GM23338 (cell line): ENCODE measurements around the gene HGD. TPM values are rescaled to one million over a fixed set of nuclear protein-coding genes. Genes with fewer than 3 reads are reported as not detected.

ENCODE experiments used
- ATAC-seq: fragments of 200-7000 bp; cut with Tn5 transposase; 3 replicates; pipeline ENCODE4 v1.9.1; 2020
- DNase-seq: peaks from one replicate; pipeline ENCODE4 v3.0.0-alpha.2; 2015; ENCODE audit warnings: low spot score
- H2AFZ ChIP-seq: fragments of 200-600 bp; sonication (generic); 2 replicates; pipeline ENCODE4 v1.8.0; 2016; ENCODE audit warnings: antibody characterized with exemption, mild to moderate bottlenecking, moderate library complexity
- H3F3A ChIP-seq: fragments of 200-600 bp; sonication (generic); replicated peaks from 2 replicates; pipeline ENCODE4 v1.8.0; 2017; ENCODE audit warnings: antibody characterized with exemption, mixed run types, low read depth
- H3K27ac ChIP-seq: fragments of 200-600 bp; sonication (generic); 2 replicates; pipeline ENCODE4 v1.6.1; 2016; ENCODE audit warnings: low read depth
- H3K27me3 ChIP-seq: fragments of 200-600 bp; sonication (generic); 2 replicates; pipeline ENCODE4 v1.8.0; 2016; ENCODE audit warnings: mild to moderate bottlenecking, mixed run types, moderate library complexity; ENCODE audit not compliant: insufficient read depth
- H3K36me3 ChIP-seq: fragments of 200-600 bp; sonication (generic); 2 replicates; pipeline ENCODE4 v1.8.0; 2016; ENCODE audit warnings: mild to moderate bottlenecking; ENCODE audit not compliant: insufficient read depth
- H3K4me1 ChIP-seq: fragments of 200-600 bp; sonication (generic); 2 replicates; pipeline ENCODE4 v1.8.0; 2016; ENCODE audit warnings: mild to moderate bottlenecking, moderate library complexity; ENCODE audit not compliant: insufficient read depth
- H3K4me2 ChIP-seq: fragments of 200-600 bp; sonication (generic); 2 replicates; pipeline ENCODE4 v1.7.1; 2017; ENCODE audit warnings: mixed run types
- H3K4me3 ChIP-seq: fragments of 200-600 bp; sonication (generic); 2 replicates; pipeline ENCODE4 v1.6.1; 2016; ENCODE audit warnings: mixed run types
- H3K79me2 ChIP-seq: fragments of 200-600 bp; sonication (generic); replicated peaks from 2 replicates; pipeline ENCODE4 v1.8.0; 2017; ENCODE audit warnings: mild to moderate bottlenecking; ENCODE audit not compliant: insufficient read depth
- H3K9me2 ChIP-seq: fragments of 200-600 bp; sonication (generic); 2 replicates; pipeline ENCODE4 v1.8.0; 2017; ENCODE audit not compliant: insufficient read depth
- H4K20me1 ChIP-seq: fragments of 200-600 bp; sonication (generic); replicated peaks from 2 replicates; pipeline ENCODE4 v1.8.0; 2017; ENCODE audit warnings: mild to moderate bottlenecking; ENCODE audit not compliant: insufficient read depth
- H3K27ac Mint-ChIP-seq: 2 replicates; pipeline ENCODE4 v1.8.0; 2020; ENCODE audit warnings: inconsistent platforms, mild to moderate bottlenecking, moderate library complexity, mixed read lengths
- H3K27me3 Mint-ChIP-seq: 3 replicates; pipeline ENCODE4 v1.8.0; 2022; ENCODE audit warnings: low read depth, mild to moderate bottlenecking, moderate library complexity, mixed read lengths, inconsistent platforms; ENCODE audit not compliant: insufficient read depth, poor library complexity
- H3K36me3 Mint-ChIP-seq: 3 replicates; pipeline ENCODE4 v1.8.0; 2021; ENCODE audit warnings: low read depth, mild to moderate bottlenecking, inconsistent platforms, moderate library complexity, mixed read lengths
- H3K4me1 Mint-ChIP-seq: 3 replicates; pipeline ENCODE4 v1.8.0; 2020; ENCODE audit warnings: mild to moderate bottlenecking, inconsistent platforms, mixed read lengths
- H3K4me3 Mint-ChIP-seq: 3 replicates; pipeline ENCODE4 v1.8.0; 2021; ENCODE audit warnings: moderate library complexity, mild to moderate bottlenecking, inconsistent platforms, mixed read lengths
- H3K9me3 Mint-ChIP-seq: 3 replicates; pipeline ENCODE4 v1.8.0; 2020; ENCODE audit warnings: moderate library complexity, mild to moderate bottlenecking, inconsistent platforms, mixed read lengths
- CREB1 ChIP-seq: fragments of 250-450 bp; sonication (Bioruptor Pico); IDR thresholded peaks from 2 replicates; pipeline ENCODE4 v1.5.0; 2020; ENCODE audit warnings: low read depth, mild to moderate bottlenecking, moderate library complexity
- EZH2 ChIP-seq: fragments of 200-600 bp; sonication (generic); IDR thresholded peaks from one replicate; pipeline ENCODE4 v1.8.0; 2017; ENCODE audit warnings: antibody characterized with exemption, mild to moderate bottlenecking, low read depth; ENCODE audit not compliant: unreplicated experiment
- EZH2phosphoT487 ChIP-seq: fragments of 200-600 bp; sonication (generic); IDR thresholded peaks from one replicate; pipeline ENCODE4 v1.8.1; 2018; ENCODE audit warnings: antibody characterized with exemption; ENCODE audit not compliant: unreplicated experiment
- NANOG ChIP-seq: IDR thresholded peaks from 2 replicates; pipeline ENCODE4 v1.6.1; 2016; ENCODE audit warnings: antibody characterized with exemption, borderline replicate concordance
- POLR2AphosphoS5 ChIP-seq: IDR thresholded peaks from 2 replicates; pipeline ENCODE4 v1.6.1; 2016; ENCODE audit warnings: antibody characterized with exemption, low read depth
- REST ChIP-seq: IDR thresholded peaks from one replicate; pipeline ENCODE4 v1.6.1; 2018; ENCODE audit warnings: antibody characterized with exemption; ENCODE audit not compliant: unreplicated experiment
- STAT1 ChIP-seq: IDR thresholded peaks from one replicate; pipeline ENCODE4 v1.6.1; 2016; ENCODE audit warnings: antibody characterized with exemption; ENCODE audit not compliant: unreplicated experiment
- ZNF114 ChIP-seq: fragments of 250-450 bp; sonication (Bioruptor Pico); IDR thresholded peaks from 2 replicates; pipeline ENCODE4 v1.5.0; 2020; ENCODE audit warnings: mild to moderate bottlenecking, moderate library complexity
- ZNF331 ChIP-seq: fragments of 250-450 bp; sonication (Bioruptor Pico); IDR thresholded peaks from 2 replicates; pipeline ENCODE4 v1.5.0; 2020; ENCODE audit warnings: low read depth, mild to moderate bottlenecking, moderate library complexity
- polyA plus RNA-seq: library from polyadenylated mRNA; unstranded; fragments of >200 nt; fragmentation: Nextera tagmentation; extraction: Ambion mirVana; gene quantifications from 2 replicates; pipeline ENCODE4 v1.2.1, GENCODE V29; 2016
- total RNA-seq: library from RNA; depleted of rRNA; stranded (reverse); fragments of >200 nt; shearing (Covaris generic); gene quantifications from 2 replicates; pipeline ENCODE4 v1.2.3, GENCODE V29; 2014

The HGD gene
- total and polyA plus RNA-seq, 2 experiments from 2014 or later: not detected

GRCh38 chr3:120706950-120707349, 24.9 kb upstream of the HGD start:
- Histone ChIP-seq H3K36me3 (no peaks in the 10 kb centered on the region), H3K27me3 (no peaks in the 10 kb centered on the region), H3K4me1 (no peaks in the 10 kb centered on the region), H3K79me2 (no peaks in the 10 kb centered on the region), H3K4me2 (no peak overlapping the region), H4K20me1 (no peaks in the 10 kb centered on the region), H3F3A (no peaks in the 10 kb centered on the region), H2AFZ (no peak overlapping the region), H3K27ac (no peak overlapping the region), H3K4me3 (no peak overlapping the region), H3K9me2 (no peaks in the 10 kb centered on the region)
- TF ChIP-seq STAT1 (no peak), CREB1 (CRISPR knock-in tag) (no peak), EZH2phosphoT487 (no peak), REST (no peak), POLR2AphosphoS5 (no peak), ZNF331 (CRISPR knock-in tag) (no peak), EZH2 (no peak), ZNF114 (no peak)
- peaks cover 2% of the 10 kb centered on the region for H3K27me3 Mint-ChIP-seq
- peaks cover 2% of the 10 kb centered on the region; the same call in 2 of the 3 replicates for H3K4me1 Mint-ChIP-seq
- DNase-seq (no peak), ATAC-seq (no peak)
- H3K4me3 Mint-ChIP-seq: no peak overlapping the region
- H3K36me3 Mint-ChIP-seq: peaks cover 21% of the 10 kb centered on the region; the same call in 2 of the 3 replicates
- no peak overlapping the region for H3K27ac Mint-ChIP-seq
- H3K9me3 Mint-ChIP-seq: no peaks in the 10 kb centered on the region; the same call in 1 of the 3 replicates

GRCh38 chr3:120705884-120706582, 24.0 kb upstream of the HGD start:
- Histone ChIP-seq H3K4me3 (no peak overlapping the region), H3F3A (no peaks in the 10 kb centered on the region), H3K9me2 (no peaks in the 10 kb centered on the region), H3K79me2 (no peaks in the 10 kb centered on the region), H3K36me3 (no peaks in the 10 kb centered on the region), H3K4me2 (no peak overlapping the region), H3K27me3 (no peaks in the 10 kb centered on the region), H3K27ac (no peak overlapping the region), H2AFZ (no peak overlapping the region), H3K4me1 (no peaks in the 10 kb centered on the region), H4K20me1 (no peaks in the 10 kb centered on the region)
- Mint-ChIP-seq H3K27ac (no peak overlapping the region), H3K36me3 (peaks cover 21% of the 10 kb centered on the region; the same call in 2 of the 3 replicates), H3K27me3 (peaks cover 2% of the 10 kb centered on the region), H3K4me1 (peaks cover 2% of the 10 kb centered on the region; the same call in 2 of the 3 replicates), H3K9me3 (no peaks in the 10 kb centered on the region; the same call in 1 of the 3 replicates), H3K4me3 (no peak overlapping the region)
- DNase-seq: no peak
- no peak for ATAC-seq
- no peak for TF ChIP-seq NANOG
